ENCODE measurements around the gene RNU2-63P. TPM values are rescaled to one million over a fixed set of nuclear protein-coding genes. Genes with fewer than 3 reads are reported as not detected.

Gene RNU2-63P
- total and polyA plus RNA-seq, 2 of the 8 experiments (the other 6 are each of a cell fraction or from before 2014, with no cell fraction given) = 6.6 TPM; not detected in 1

DNA sequence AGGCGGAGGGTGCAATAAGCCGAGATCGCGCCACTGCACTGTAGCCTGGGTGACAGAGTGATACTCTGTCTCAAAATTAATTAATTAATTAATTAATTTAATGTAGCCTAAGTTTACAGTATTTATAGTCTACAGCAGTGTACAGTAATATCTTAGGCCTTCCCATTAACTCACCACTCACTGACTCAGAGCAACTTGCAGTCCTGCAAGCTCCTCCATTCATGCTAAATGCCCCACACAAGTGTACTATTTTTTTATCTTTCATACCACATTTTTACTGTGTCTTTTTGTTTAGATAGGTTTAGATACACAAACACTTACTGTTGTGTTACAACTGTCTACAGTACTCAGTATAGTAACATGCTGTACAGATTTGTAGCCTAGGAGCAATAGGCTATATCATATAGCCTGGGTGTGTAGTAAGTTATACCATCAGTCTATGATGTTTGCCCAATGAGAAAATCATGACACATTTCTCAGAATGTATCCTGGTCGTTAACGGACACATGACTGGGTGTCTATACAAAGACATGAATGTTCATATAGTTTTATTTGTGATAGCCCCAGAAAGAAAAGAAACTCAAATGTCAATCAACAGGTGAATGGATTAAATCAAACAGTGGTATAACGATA lies 15.8 kb upstream of the RNU2-63P start:
- CTCF ChIA-PET (ENCODE audit: partially characterized antibody) = interaction anchor here (0.9 kb wide), 1 partner anchor 159 kb away, joined by 4 read pairs; no protein-coding TSS in a partner anchor
- Histone ChIP-seq H2BK12ac (ENCODE audit: low read depth, low read length) (no peak overlapping the region), H2AK5ac (ENCODE audit: low read depth, low read length) (no peak overlapping the region), H3K4ac (replicated peaks; ENCODE audit: insufficient read length, low read depth, low read length) (no peak overlapping the region), H4K20me1 (replicated peaks in 1 of 2; ENCODE audit: control insufficient read depth in 1 of 2, insufficient read depth in 2 of 2, low read length in 2 of 2) (no peaks in the 10 kb centered on the region), H3K36me3 (ENCODE audit: control insufficient read depth in 2 of 4, insufficient read depth in 4 of 4, low read length in 3 of 4) (peaks cover 0 to 24% (median 4%) of the 10 kb centered on the region in 4 experiments; a peak in 6 of 8 replicates), H2BK5ac (ENCODE audit: low read depth, low read length) (no peak overlapping the region), H4K5ac (ENCODE audit: insufficient read length, low read depth, low read length) (no peak overlapping the region), H3K4me2 (ENCODE audit: insufficient read depth in 1 of 2, low read depth in 2 of 2, low read length in 2 of 2) (no peak overlapping the region), H3K56ac (replicated peaks; ENCODE audit: insufficient read length, low read depth, low read length) (no peak overlapping the region), H4K91ac (replicated peaks; ENCODE audit: insufficient read length, low read length) (no peak overlapping the region), H4K8ac (ENCODE audit: extremely low read depth, insufficient read depth, low read length) (no peak overlapping the region), H3K27ac (ENCODE audit: low read depth, low read length) (no peak overlapping the region), H3K14ac (ENCODE audit: insufficient read length) (no peak overlapping the region), H3K9me3 (ENCODE audit: insufficient read depth in 2 of 2, low read depth in 1 of 2, low read length in 1 of 2) (no peaks in the 10 kb centered on the region), H2BK20ac (ENCODE audit: low read length) (no peak overlapping the region), H3K23me2 (ENCODE audit: low read depth, low read length) (no peaks in the 10 kb centered on the region), H2BK15ac (ENCODE audit: low read length) (no peak overlapping the region), H3K79me1 (ENCODE audit: low read depth, low read length) (no peaks in the 10 kb centered on the region), H3K4me3 (ENCODE audit: extremely low read depth in 1 of 4, insufficient read depth in 2 of 4, low read depth in 3 of 4, low read length in 4 of 4) (no peak overlapping the region), H3K9ac (replicated peaks in 1 of 4; ENCODE audit: extremely low read depth in 1 of 4, low read depth in 3 of 4, low read length in 3 of 4) (no peak overlapping the region), H2AFZ (ENCODE audit: low read length) (no peak overlapping the region), H2BK120ac (replicated peaks; ENCODE audit: low read depth, low read length) (no peak overlapping the region), H3K18ac (ENCODE audit: extremely low read depth, low read length) (no peak overlapping the region), H3K79me2 (ENCODE audit: control insufficient read depth in 1 of 2, insufficient read depth in 2 of 2, low read length in 2 of 2) (no peaks in the 10 kb centered on the region), H3K27me3 (replicated peaks in 1 of 4; ENCODE audit: control insufficient read depth in 3 of 4, extremely low read depth in 1 of 4, insufficient read depth in 3 of 4, low read length in 3 of 4) (no peaks in the 10 kb centered on the region), H3K4me1 (replicated peaks in 1 of 4; ENCODE audit: control insufficient read depth in 3 of 4, insufficient read depth in 4 of 4, low read length in 3 of 4) (no peaks in the 10 kb centered on the region; a peak in 1 of 7 replicates), H3K23ac (ENCODE audit: insufficient read length) (no peak overlapping the region)
- no peak for TF ChIP-seq KDM5A (IDR thresholded peaks at IDR 0.05; ENCODE audit: low read length)
- TF ChIP-seq TCF12 (IDR thresholded peaks at IDR 0.05; ENCODE audit: low read depth, low read length) = no peak
- TF ChIP-seq SP2 (IDR thresholded peaks at IDR 0.05; ENCODE audit: low read length) = no peak
- TF ChIP-seq TEAD4 (IDR thresholded peaks at IDR 0.05; ENCODE audit: low read depth, low read length) = no peak
- no peak for TF ChIP-seq RBBP5 (IDR thresholded peaks at IDR 0.05; ENCODE audit: borderline replicate concordance, low read depth, low read length)
- TF ChIP-seq CTBP2 (IDR thresholded peaks at IDR 0.05; ENCODE audit: borderline replicate concordance, insufficient read depth, insufficient read length, low read length) = no peak
- no peak for TF ChIP-seq KDM1A (IDR thresholded peaks at IDR 0.05; ENCODE audit: borderline replicate concordance, low read length)
- TF ChIP-seq TBP (IDR thresholded peaks at IDR 0.05; ENCODE audit: low read depth, low read length) = no peak
- POLR2A ChIA-PET (ENCODE audit: partially characterized antibody) = interaction anchor here (2.7 kb wide), 1 partner anchor 15 kb away, joined by 11 read pairs; the partner anchor contains the start of gene RNU2-63P
- DNase-seq (ENCODE audit: low read depth in 1 of 2, low spot score in 2 of 2) (no peak), FAIRE-seq (no peak)
- 95% methylated on average over 7 of the region's 7 CpGs; no CpG with 5 or more reads in 1 of the 2 experiments for WGBS, 2 experiments (ENCODE audit: extremely low coverage in 1 of 2, insufficient coverage in 1 of 2, insufficient read length in 1 of 2, insufficient replicate concordance in 2 of 2, low coverage in 1 of 2, low lambda C conversion rate in 2 of 2, missing lambda C conversion rate in 1 of 2)

All from H1 (cell line).